H1 (cell line): ENCODE measurements around the gene ZSWIM6. TPM values are rescaled to one million over a fixed set of nuclear protein-coding genes. Genes with fewer than 3 reads are reported as not detected.

Experiments
- SP1 ChIP-seq: IDR thresholded peaks from 2 replicates; pipeline ENCODE4 v1.6.1; 2011; ENCODE audit warnings: low read depth, low read length
- TAF1 ChIP-seq: IDR thresholded peaks from 2 replicates; pipeline ENCODE4 v1.6.1; 2011; ENCODE audit warnings: mild to moderate bottlenecking, low read depth, low read length
- YY1 ChIP-seq: IDR thresholded peaks from 2 replicates; pipeline ENCODE4 v1.6.1; 2011; ENCODE audit warnings: low read depth, mild to moderate bottlenecking, low read length
- polyA plus RNA-seq, 7 experiments: library from polyadenylated mRNA; depleted of rRNA in 3 of 7; stranded (reverse) in 5 of 7; unstranded in 2 of 7; fragments of >200 nt in 5 of 7; fragments of 200-250 nt in 2 of 7; gene quantifications; 1 replicate in 5 of 7; 2 replicates in 1 of 7; 4 replicates in 1 of 7; pipeline versions ENCODE4 v1.2.1 to v1.2.3, GENCODE V29; 2011 to 2013; ENCODE audit warnings: missing spikeins in 2 of 7, mixed read lengths in 2 of 7
- total RNA-seq: library from RNA; stranded (reverse); fragmentation: NEBNext Ultra II Directional; extraction: Animal tissue kit (Norgen Biotek cat#: 25700); gene quantifications from 2 replicates; pipeline ENCODE4 v1.2.1, GENCODE V29; 2021
- TF ChIP-seq, protein P1 (sequence below): fragments of 300-600 bp; sonication (generic); IDR thresholded peaks from 2 replicates; pipeline ENCODE4 v1.7.1; 2012; ENCODE audit warnings: low read length, moderate library complexity, mild to moderate bottlenecking, inconsistent platforms; ENCODE audit not compliant: insufficient replicate concordance
- TF ChIP-seq, protein P2 (sequence below), 3 experiments: IDR thresholded peaks; 1 replicate in 2 of 3; 2 replicates in 1 of 3; pipeline versions ENCODE4 v1.5.1 to v1.6.1; 2011; ENCODE audit warnings: low read length in 3 of 3, mild to moderate bottlenecking in 3 of 3, inconsistent platforms in 2 of 3, low read depth in 1 of 3, moderate library complexity in 1 of 3; ENCODE audit not compliant: insufficient read depth in 1 of 3; ENCODE audit errors: control extremely low read depth in 1 of 3

Gene ZSWIM6
- total and polyA plus RNA-seq, 2 of the 8 experiments (the other 6 are each of a cell fraction or from before 2014, with no cell fraction given), result 7.9 to 12.4 TPM

- TF ChIP-seq, protein P1, sequence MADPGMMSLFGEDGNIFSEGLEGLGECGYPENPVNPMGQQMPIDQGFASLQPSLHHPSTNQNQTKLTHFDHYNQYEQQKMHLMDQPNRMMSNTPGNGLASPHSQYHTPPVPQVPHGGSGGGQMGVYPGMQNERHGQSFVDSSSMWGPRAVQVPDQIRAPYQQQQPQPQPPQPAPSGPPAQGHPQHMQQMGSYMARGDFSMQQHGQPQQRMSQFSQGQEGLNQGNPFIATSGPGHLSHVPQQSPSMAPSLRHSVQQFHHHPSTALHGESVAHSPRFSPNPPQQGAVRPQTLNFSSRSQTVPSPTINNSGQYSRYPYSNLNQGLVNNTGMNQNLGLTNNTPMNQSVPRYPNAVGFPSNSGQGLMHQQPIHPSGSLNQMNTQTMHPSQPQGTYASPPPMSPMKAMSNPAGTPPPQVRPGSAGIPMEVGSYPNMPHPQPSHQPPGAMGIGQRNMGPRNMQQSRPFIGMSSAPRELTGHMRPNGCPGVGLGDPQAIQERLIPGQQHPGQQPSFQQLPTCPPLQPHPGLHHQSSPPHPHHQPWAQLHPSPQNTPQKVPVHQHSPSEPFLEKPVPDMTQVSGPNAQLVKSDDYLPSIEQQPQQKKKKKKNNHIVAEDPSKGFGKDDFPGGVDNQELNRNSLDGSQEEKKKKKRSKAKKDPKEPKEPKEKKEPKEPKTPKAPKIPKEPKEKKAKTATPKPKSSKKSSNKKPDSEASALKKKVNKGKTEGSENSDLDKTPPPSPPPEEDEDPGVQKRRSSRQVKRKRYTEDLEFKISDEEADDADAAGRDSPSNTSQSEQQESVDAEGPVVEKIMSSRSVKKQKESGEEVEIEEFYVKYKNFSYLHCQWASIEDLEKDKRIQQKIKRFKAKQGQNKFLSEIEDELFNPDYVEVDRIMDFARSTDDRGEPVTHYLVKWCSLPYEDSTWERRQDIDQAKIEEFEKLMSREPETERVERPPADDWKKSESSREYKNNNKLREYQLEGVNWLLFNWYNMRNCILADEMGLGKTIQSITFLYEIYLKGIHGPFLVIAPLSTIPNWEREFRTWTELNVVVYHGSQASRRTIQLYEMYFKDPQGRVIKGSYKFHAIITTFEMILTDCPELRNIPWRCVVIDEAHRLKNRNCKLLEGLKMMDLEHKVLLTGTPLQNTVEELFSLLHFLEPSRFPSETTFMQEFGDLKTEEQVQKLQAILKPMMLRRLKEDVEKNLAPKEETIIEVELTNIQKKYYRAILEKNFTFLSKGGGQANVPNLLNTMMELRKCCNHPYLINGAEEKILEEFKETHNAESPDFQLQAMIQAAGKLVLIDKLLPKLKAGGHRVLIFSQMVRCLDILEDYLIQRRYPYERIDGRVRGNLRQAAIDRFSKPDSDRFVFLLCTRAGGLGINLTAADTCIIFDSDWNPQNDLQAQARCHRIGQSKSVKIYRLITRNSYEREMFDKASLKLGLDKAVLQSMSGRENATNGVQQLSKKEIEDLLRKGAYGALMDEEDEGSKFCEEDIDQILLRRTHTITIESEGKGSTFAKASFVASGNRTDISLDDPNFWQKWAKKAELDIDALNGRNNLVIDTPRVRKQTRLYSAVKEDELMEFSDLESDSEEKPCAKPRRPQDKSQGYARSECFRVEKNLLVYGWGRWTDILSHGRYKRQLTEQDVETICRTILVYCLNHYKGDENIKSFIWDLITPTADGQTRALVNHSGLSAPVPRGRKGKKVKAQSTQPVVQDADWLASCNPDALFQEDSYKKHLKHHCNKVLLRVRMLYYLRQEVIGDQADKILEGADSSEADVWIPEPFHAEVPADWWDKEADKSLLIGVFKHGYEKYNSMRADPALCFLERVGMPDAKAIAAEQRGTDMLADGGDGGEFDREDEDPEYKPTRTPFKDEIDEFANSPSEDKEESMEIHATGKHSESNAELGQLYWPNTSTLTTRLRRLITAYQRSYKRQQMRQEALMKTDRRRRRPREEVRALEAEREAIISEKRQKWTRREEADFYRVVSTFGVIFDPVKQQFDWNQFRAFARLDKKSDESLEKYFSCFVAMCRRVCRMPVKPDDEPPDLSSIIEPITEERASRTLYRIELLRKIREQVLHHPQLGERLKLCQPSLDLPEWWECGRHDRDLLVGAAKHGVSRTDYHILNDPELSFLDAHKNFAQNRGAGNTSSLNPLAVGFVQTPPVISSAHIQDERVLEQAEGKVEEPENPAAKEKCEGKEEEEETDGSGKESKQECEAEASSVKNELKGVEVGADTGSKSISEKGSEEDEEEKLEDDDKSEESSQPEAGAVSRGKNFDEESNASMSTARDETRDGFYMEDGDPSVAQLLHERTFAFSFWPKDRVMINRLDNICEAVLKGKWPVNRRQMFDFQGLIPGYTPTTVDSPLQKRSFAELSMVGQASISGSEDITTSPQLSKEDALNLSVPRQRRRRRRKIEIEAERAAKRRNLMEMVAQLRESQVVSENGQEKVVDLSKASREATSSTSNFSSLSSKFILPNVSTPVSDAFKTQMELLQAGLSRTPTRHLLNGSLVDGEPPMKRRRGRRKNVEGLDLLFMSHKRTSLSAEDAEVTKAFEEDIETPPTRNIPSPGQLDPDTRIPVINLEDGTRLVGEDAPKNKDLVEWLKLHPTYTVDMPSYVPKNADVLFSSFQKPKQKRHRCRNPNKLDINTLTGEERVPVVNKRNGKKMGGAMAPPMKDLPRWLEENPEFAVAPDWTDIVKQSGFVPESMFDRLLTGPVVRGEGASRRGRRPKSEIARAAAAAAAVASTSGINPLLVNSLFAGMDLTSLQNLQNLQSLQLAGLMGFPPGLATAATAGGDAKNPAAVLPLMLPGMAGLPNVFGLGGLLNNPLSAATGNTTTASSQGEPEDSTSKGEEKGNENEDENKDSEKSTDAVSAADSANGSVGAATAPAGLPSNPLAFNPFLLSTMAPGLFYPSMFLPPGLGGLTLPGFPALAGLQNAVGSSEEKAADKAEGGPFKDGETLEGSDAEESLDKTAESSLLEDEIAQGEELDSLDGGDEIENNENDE, result no peak
- TF ChIP-seq SP1, result no peak
- TF ChIP-seq YY1, result no peak
- TF ChIP-seq, protein P2, sequence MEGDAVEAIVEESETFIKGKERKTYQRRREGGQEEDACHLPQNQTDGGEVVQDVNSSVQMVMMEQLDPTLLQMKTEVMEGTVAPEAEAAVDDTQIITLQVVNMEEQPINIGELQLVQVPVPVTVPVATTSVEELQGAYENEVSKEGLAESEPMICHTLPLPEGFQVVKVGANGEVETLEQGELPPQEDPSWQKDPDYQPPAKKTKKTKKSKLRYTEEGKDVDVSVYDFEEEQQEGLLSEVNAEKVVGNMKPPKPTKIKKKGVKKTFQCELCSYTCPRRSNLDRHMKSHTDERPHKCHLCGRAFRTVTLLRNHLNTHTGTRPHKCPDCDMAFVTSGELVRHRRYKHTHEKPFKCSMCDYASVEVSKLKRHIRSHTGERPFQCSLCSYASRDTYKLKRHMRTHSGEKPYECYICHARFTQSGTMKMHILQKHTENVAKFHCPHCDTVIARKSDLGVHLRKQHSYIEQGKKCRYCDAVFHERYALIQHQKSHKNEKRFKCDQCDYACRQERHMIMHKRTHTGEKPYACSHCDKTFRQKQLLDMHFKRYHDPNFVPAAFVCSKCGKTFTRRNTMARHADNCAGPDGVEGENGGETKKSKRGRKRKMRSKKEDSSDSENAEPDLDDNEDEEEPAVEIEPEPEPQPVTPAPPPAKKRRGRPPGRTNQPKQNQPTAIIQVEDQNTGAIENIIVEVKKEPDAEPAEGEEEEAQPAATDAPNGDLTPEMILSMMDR (IDR thresholded peaks at IDR 0.05; ENCODE audit: control extremely low read depth in 1 of 3, insufficient read depth in 1 of 3, low read depth in 1 of 3, low read length in 3 of 3), result no peak
- no peak for TF ChIP-seq TAF1
- TF ChIP-seq, all 59 proteins: peak for 0
These were observed 28.7 kb upstream of the ZSWIM6 start (continued) for GRCh38 chr5:61303346-61303745.
